ENCODE results near the gene CDH22.

CDH22 gene

DNA sequence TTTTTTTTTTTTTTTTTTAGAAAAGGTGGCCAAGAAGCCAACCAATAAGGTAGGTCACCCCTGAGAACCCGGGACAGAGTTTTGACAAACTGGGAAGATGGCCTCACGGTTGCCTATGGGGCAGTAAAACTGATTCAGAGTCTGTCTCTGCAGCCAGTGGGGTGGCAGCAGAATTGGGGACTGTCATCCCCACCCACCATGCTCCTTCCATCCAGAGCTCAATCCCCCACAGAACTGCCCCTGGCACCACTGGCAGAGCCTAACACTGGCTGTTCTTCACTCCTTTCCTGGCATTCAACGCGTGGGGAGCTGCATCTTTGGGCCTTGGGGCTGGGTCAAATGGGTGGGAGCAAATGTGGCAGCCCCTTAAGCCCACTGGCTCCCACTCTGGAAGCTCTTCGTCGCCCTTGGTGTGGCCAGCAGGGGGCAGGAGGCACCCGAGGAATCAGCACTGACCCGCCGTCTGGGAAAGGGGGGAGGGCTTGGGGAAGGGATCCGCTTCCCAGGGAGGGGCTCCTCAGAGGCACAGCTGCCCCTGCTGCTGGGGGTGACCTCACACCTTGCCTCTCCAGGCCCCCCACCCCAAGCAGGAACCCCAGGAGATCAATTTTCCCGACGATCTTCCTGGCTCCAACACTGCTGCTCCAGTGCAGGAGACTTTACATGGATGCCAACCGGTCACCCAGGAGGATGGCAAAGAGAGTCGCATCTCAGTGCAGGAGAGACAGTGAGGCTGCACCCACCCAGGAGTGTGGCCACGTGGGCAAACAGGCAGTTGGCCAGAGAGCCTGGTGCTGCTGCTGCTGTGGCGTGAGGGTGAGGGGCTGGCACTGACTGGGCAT is 179.8 kb downstream of the CDH22 start:
- Mint-ChIP-seq H3K4me1 (peaks cover 8% of the 10 kb centered on the region), H3K27ac (ENCODE audit: low read depth) (no peak overlapping the region), H3K9me3 (no peaks in the 10 kb centered on the region), H3K27me3 (peaks cover 66% of the 10 kb centered on the region), H3K4me3 (no peak overlapping the region), H3K36me3 (ENCODE audit: insufficient read depth) (peaks cover 14% of the 10 kb centered on the region)
- no peak for DNase-seq (ENCODE audit: low spot score in 2 of 2)
- ATAC-seq (replicated peaks; ENCODE audit: extremely low read depth, poor library complexity, severe bottlenecking), result no peak

DNA sequence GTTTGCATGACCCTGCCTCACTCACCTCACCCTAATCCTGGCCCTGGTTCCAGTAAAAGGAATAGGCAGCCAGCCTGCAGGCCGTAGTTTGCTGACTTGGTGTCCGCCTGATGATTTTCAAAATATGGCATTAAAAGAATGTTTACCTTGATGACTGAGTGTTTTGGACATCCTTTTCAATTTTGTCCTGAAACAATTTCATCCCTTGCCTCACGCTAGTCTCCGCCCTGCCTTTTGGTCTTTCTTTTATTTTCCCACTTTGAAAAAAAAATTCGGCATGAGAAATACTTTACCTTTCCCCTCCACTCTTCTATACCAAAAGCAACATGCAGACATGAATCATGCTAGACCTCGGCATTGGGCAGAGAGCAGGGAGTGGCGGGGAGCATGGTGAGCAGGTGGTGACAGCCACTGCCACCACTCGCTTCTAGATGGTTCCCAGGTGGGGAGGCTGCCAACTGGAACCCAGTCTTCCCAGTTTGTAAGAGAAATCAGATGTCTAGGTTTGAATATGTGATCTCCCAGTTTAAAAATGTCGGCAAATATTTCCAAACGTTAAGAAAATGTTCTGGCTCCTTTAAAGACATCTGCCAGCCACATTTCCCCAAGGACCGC is 180.8 kb downstream of the CDH22 start:
- no peak for ATAC-seq (replicated peaks; ENCODE audit: extremely low read depth, poor library complexity, severe bottlenecking)
- Mint-ChIP-seq H3K27me3 (peaks cover 59% of the 10 kb centered on the region), H3K4me3 (no peak overlapping the region), H3K36me3 (ENCODE audit: insufficient read depth) (peaks cover 13% of the 10 kb centered on the region), H3K27ac (ENCODE audit: low read depth) (no peak overlapping the region), H3K4me1 (peaks cover 3% of the 10 kb centered on the region), H3K9me3 (no peaks in the 10 kb centered on the region)
- no peak for DNase-seq (ENCODE audit: low spot score in 2 of 2)

DNA sequence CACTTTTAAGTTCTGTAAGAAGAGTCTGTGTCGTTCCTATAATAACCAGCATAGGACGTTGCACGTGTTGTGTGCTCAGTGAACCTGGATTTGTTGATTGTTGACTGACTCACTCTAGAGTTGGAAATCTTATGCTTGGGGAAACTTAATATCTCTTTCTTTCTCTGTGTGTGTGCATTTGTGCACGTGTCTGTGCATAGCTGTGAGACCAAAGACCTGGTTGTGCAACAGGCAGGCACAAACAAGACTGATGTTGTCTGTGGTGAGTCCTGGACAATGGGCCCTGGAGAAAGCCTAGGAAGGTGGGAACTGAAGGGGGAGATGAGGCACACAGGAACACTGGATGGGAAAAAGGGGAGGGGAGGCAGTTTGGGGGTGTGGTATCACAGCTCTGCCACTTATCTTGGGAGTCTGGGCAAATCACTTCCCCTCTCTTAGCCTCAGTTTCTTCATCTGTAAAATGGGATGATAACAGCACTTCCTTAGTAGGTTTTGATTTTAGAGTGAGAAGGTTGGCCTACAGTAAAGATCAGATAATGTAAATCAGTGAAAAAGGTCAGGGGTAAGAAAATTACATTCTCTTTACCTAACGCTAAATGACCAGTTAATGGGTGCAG is 181.8 kb downstream of the CDH22 start:
- H3K9me3 Mint-ChIP-seq, result no peaks in the 10 kb centered on the region

More for the DNA sequence above, 181.8 kb downstream of the CDH22 start:
- Mint-ChIP-seq H3K4me1 (no peaks in the 10 kb centered on the region), H3K27ac (ENCODE audit: low read depth) (no peak overlapping the region), H3K4me3 (no peak overlapping the region), H3K36me3 (ENCODE audit: insufficient read depth) (peaks cover 12% of the 10 kb centered on the region), H3K27me3 (peaks cover 49% of the 10 kb centered on the region)
- ATAC-seq (replicated peaks; ENCODE audit: extremely low read depth, poor library complexity, severe bottlenecking) (no peak), DNase-seq (ENCODE audit: low spot score in 2 of 2) (no peak)
